A172 (cell line): ENCODE data around the gene IFT88. TPM values are rescaled to one million over a fixed set of nuclear protein-coding genes. Genes with fewer than 3 reads are reported as not detected.

ENCODE experiments used
- DNase-seq: peaks from one replicate; pipeline ENCODE4 v3.0.0-alpha.2; 2015; ENCODE audit warnings: low spot score
- total RNA-seq: library from RNA; depleted of rRNA; stranded (reverse); fragments of >200 nt; shearing (Covaris generic); gene quantifications from 2 replicates; pipeline ENCODE4 v1.2.3, GENCODE V29; 2014; rRNA removed

IFT88 gene
- total RNA-seq, 1 experiment from 2014 or later, result 22.6 TPM

DNA sequence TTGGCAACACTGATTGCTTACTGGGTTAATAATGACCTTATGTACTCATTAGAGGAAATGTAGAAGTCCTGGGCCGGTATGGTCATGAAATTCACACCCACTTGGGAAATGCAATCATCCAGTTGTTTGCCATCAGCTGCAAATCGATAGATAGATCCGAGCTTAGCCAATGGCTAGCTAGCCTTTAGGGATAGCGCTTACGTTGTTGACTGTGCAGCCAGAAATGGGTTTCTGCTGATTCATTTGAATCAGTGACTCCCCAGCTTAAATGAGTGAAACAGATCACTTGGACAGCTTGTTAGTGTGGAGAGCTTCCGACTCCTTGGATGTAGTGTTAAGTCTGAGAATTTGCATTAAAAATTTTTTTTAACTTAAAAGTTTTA, 148.4 kb downstream of the IFT88 start:
- no peak for DNase-seq

DNA sequence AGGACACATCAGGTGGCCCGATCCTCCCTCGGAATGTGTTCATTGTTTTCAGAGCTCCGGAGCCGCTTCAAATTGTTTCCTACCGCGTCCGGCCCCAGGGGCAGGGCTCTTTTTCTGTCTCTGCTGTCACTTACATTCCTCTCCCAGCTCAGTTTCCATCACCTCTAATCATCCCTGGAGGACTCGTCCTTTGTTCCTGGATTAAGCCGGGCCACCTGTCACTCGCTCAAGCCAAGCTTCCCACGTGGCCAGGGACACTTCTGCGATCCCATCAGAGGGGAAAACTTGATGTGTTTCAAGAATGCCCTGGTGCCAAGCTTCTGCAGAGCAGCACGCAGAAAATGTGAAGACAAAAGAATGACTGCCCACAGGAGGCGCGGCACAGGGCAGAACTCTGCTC, 150.0 kb downstream of the IFT88 start:
- no peak for DNase-seq

DNA sequence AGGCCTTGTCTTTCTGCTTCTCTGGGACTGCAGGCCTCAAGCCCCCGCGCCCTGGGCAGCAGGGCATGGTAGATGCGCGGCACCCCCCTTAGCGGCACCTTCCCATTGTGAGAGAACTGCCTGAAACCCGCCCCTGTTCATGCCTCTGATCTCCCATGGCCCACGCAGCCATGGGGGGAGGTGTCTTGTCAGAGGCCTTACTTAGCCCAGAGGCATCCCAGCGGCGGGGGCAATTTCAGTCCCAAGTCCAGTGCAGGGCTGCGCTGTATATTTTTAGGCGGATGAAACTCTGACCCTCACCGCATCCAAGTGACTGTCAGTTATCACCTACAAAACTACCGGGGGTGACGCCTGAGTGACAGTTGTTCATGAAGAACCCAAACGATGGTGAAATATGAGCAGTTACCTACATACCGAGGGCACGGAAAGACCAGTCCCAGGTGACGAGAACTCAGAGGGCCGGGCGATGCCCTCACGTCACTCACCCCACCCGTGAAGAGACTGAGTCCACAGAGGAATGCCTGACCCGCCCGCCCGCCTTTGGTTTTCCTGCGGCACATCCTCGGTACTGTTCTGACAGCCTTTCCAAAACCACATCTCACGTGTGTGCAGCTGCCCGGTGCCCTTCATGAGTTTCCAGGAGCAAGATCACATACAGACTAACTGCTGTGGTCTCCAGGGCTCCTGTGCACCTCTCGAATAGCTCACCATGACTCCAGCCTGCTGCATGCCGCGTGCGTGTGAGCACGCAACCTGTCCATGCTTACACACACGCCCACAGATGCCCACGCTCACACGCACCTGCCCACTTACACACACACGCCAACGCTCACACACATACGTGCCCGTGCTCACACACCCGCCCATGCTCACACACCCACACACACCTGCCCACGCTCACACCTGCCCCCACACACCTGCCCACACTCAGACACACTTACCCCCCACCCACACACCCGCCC, 150.9 kb downstream of the IFT88 start:
- no peak for DNase-seq

DNA sequence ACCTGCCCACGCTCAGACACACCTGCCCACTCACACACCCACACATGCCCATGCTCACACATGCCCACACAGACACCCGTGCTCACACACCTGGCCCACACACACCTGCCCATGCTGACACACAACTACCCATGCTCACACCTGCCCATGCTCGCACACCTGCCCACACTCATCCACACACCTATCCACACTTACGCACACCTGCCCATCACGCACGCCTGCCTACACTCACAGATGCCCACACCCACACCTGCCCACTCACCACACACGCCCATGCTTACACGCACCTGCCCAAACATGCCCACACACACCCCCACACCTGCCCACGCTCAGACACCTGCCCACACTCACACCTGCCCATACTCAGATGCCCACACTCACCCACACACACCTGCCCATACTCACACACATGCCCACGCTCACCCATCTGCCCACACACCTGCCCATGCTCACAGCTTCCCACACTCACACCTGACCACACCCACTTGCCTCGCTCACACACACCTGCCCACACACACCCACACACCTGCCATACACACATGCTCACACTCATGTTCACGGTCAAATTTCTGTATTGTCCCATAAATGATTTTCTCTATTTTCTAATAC, 152.1 kb downstream of the IFT88 start:
- DNase-seq, result no peak

DNA sequence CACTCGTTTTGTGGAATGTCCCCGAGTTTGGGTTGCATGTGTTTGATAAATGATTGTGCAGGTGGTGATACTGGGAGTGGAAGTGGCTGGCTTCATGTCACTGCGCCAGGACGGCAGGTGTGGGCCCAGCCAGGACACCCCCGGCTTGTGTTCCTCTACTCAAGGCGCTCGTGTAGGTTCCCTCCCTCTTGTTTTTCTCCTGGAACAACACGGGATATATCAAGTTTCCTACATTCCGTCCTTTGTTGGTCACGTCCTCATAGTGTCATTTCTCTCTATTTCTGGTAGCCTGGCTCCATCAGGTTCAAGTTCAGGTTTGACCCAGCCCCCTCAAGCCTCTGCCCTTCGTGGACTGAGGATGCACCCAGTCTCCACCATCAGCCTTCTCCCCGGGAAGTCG, 152.8 kb downstream of the IFT88 start:
- no peak for DNase-seq

DNA sequence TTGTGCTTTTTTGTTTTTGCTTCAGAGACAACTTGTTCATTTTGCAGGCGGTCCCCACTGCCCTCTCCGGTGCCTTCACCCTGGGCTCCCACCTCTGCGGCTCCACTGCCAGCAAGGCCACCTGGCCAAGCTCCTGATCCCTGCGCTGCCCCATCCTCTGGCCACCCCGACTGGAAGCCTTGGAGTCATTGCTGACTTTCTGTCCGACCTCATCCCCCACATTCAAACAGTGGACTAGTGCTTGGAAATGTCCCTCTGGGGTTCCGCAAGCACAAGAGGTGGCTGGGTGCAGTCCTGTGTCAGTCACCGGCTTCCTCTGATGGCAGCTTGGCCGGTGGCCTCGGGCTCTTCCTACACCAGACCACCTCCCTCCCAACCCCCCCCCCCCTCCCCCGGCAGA, 153.5 kb downstream of the IFT88 start:
- no peak for DNase-seq

DNA sequence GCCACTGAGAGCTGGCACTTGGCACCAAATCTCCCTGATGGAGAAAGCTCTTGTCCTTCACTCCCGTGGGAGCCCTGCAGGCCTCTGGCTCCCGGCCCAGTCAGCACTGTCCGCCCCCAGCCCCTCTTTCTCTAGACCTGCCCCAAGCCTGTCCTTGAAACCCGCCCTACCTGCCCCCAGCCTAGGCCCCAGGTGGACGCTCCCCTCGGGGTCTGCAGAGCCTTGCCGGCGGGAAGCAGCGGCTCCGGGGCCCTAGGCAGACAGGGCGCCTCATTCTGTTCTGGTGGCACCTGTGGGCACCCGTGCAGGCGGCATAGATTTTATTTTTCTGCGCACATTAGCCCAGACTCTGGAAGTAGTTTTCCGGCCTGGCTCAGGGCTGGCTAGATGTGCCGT, 154.1 kb downstream of the IFT88 start:
- DNase-seq, result no peak

DNA sequence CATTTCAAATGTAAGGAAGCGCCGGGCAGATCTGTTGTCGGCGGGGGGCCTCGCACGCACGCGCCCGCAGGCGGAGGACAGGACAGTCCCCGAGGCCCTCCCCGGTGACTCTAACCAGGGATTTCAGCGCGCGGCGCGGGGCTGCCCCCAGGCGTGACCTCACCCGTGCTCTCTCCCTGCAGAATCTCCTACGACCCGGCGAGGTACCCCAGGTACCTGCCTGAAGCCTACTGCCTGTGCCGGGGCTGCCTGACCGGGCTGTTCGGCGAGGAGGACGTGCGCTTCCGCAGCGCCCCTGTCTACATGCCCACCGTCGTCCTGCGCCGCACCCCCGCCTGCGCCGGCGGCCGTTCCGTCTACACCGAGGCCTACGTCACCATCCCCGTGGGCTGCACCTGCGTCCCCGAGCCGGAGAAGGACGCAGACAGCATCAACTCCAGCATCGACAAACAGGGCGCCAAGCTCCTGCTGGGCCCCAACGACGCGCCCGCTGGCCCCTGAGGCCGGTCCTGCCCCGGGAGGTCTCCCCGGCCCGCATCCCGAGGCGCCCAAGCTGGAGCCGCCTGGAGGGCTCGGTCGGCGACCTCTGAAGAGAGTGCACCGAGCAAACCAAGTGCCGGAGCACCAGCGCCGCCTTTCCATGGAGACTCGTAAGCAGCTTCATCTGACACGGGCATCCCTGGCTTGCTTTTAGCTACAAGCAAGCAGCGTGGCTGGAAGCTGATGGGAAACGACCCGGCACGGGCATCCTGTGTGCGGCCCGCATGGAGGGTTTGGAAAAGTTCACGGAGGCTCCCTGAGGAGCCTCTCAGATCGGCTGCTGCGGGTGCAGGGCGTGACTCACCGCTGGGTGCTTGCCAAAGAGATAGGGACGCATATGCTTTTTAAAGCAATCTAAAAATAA, 154.7 kb downstream of the IFT88 start:
- DNase-seq, result peak; percentile 51

DNA sequence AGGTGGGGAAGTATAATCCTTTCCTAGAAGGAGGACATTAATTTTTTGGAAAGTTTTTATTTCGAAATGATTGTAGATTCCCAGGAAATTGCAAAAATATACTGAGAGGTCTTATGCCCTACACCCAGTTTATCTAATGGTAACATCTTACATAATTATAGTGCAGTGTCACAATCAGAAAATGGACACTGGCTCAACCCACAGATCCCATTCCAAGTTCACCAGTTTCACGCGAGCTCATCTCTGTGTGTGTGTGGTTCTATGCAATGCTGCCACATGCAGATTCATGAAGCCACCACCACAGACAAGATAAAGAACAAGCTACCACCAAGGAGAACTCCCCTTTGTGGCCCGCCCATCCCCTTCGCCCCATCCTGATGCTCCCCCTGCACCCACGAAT, 160.9 kb downstream of the IFT88 start:
- DNase-seq, result no peak

DNA sequence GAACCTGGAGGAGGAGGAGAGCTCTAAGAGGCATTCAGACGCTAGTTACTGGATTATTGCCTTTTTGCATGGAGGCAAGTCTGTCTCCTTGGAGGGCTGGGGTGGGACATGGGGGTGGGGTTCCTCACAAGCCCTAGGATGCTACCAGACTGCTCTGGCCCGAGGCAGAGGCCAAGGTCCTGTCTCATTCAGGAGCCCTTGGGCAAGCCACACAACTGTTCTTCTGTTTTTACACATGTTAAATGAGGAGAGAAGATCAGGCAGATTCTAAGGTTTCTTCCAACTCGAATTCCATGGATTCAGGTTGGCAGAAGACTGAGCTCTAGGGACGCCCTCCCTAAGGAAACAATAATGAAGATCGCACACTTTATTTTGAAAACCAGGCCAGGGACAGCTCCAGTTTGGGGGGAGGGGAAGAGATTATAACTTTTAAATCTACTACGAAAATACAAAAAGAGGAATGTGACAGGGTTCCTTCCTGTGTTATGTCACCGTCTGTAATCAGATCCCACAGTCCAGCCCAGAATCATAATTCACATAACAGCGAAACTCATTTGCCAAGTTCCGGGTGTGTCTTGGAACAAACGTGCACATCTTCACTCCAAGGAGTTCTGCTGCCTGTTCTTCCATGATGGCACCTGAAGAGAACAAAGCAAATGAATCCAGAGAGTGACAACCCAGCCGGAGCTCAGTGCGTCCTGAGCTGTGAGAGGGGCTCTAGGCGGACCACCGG, 161.8 kb downstream of the IFT88 start:
- no peak for DNase-seq

DNA sequence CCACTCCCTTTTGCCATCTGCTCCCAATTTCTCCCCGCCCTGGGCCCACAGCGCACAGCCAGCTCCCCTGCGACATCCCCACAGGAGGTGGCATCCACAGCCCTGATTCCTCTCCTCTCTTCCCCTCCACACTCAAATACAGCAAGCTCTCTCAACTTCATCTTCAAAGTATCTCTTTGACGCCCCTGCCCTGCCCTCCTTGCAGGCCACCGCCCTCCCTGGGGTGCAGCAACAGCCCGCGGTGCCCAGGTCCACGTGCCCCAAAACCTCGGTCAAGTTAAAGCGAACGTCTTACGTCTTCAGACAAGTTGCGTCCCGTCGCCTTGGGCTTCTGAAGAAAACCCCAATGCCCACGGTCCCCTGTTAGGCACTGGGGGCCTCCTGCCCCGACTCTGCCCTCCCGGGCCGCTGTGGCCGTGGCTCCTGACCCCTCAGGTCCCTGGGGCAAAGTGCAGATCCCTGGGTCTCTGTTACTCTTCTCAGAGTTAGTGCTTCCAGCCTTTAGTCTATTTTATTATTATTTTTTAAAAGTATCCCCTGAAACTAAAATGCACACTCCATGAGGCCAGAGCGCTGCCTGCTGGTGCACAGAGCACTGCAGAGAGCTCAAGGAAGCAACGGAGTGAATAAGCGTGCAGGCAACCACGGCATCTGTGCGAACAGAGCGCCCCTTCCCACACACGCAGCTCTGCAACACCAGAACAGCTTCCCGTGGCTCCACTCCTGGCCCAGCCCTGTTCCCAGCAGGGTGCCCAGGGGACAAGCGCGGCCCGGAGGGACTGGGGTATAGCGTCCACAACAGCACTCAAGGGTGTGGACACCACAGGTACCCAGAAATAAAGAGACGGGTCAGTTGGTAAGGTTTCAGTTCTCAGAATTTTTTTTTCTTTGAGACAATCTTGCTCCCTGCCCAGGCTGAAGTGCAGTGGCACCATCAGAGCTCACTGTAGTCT, 163.0 kb downstream of the IFT88 start:
- DNase-seq, result no peak

DNA sequence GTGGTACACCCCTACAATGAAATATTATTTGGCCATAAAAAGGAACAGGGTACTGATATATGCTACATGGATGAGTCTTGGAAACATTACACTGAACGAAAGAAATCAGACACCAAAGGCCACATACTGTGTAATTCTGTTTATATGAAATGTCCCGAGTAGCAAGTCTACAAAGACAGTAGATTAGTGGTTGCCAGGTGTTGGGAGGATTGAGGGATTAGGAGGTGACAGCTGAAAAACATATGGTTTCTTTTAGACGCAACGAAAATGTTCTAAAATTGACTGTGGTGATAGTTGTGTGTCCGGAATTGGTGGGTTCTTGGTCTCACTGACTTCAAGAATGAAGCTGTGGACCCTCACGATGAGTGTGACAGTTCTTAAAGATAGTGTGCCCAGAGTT, 171.7 kb downstream of the IFT88 start:
- no peak for DNase-seq

DNA sequence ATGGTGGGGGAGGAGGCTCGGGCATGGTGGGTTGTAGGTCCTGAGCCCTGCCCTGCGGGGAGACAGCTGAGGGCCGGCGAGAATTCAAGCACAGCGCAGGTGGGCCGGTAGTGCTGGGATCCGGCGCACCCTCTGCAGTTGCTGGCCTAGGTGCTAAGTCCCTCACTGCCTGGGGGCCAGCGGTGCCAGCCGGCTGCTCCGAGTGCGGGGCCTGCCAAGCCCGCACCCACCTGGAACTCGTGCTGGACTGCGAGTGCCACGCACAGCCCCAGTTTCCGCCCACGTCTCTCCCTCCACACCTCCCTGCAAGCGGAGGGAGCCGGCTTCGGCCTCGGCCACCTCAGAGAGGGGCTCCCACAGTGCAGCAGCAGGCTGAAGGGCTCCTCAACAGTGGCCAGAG, 173.1 kb downstream of the IFT88 start:
- DNase-seq, result no peak

Other genes starting within 250 kb of the IFT88 start
- gene CRYL1, start 41.3 kb upstream of the IFT88 start, total RNA-seq, result 8.0 and 10.5 TPM in 2 replicates
- gene IL17D, start 136.5 kb downstream of the IFT88 start, total RNA-seq, result 0.34 and 2.2 TPM in 2 replicates
- gene EEF1AKMT1, start 206.8 kb downstream of the IFT88 start, total RNA-seq, result 10.7 and 16.8 TPM in 2 replicates